ENCODE data around the gene SIAH2.

Gene SIAH2

GRCh38 chr3:150733373-150733935 lies 29.5 kb downstream of the SIAH2 start:
- no peak for DNase-seq

- DNase-seq = no peak
These were observed 33.1 kb downstream of the SIAH2 start for GRCh38 chr3:150729682-150730360.

- DNase-seq = no peak
These were observed 35.1 kb downstream of the SIAH2 start for GRCh38 chr3:150727653-150728502.

GRCh38 chr3:150725548-150725947 lies 37.4 kb downstream of the SIAH2 start:
- DNase-seq = no peak

- no peak for DNase-seq
These were observed 39.0 kb downstream of the SIAH2 start for GRCh38 chr3:150723946-150724345.

GRCh38 chr3:150722267-150722666 lies 40.7 kb downstream of the SIAH2 start:
- no peak for DNase-seq

GRCh38 chr3:150721285-150722130 lies 41.5 kb downstream of the SIAH2 start:
- no peak for DNase-seq

GRCh38 chr3:150720444-150720843 lies 42.5 kb downstream of the SIAH2 start:
- DNase-seq = no peak

- no peak for DNase-seq
These were observed 52.9 kb downstream of the SIAH2 start for GRCh38 chr3:150710097-150710496.

GRCh38 chr3:150703756-150704344 lies 59.1 kb downstream of the SIAH2 start, which contains the start of gene ERICH6:
Gene ERICH6, minus strand, starts transcription at chr3:150703920. Its CDS starts 22 bp downstream, at chr3:150703898.
- DNase-seq = peak; percentile 58

GRCh38 chr3:150703299-150703755 lies 59.6 kb downstream of the SIAH2 start:
- peak; percentile 27 for DNase-seq

GRCh38 chr3:150699068-150699639 lies 63.8 kb downstream of the SIAH2 start:
- no peak for DNase-seq

- no peak for DNase-seq
These were observed 65.3 kb downstream of the SIAH2 start for GRCh38 chr3:150697646-150698045.

- no peak for DNase-seq
These were observed 71.4 kb downstream of the SIAH2 start for GRCh38 chr3:150691414-150692040.
